CD14-positive monocyte (primary cell): ENCODE data around the gene SPOP. TPM values are rescaled to one million over a fixed set of nuclear protein-coding genes. Genes with fewer than 3 reads are reported as not detected.
A peak's percentile ranks its signal among the peaks of the same experiment; 100 is the strongest.

ENCODE experiments used
- DNase-seq, 3 donors: peaks; one replicate each; pipeline ENCODE4 v3.0.0-alpha.2; 2011 to 2022
- H2AFZ ChIP-seq: 2 replicates; pipeline ENCODE4 v1.6.0; 2012; ENCODE audit warnings: mild to moderate bottlenecking, low read depth, low read length, inconsistent platforms; ENCODE audit not compliant: insufficient read depth, poor library complexity, severe bottlenecking
- H3K27ac ChIP-seq, 2 donors: 1 replicate in 1 of 2; 2 replicates in 1 of 2; pipeline ENCODE4 v1.5.1; 2012 to 2013; ENCODE audit warnings: low read length in 2 of 2, control low read depth in 1 of 2, inconsistent platforms in 1 of 2, low read depth in 1 of 2, mild to moderate bottlenecking in 1 of 2
- H3K27me3 ChIP-seq, 2 donors: one replicate each; pipeline versions ENCODE4 v1.6.0 to v1.6.1; 2011 to 2013; ENCODE audit warnings: low read length in 2 of 2; ENCODE audit not compliant: control insufficient read depth in 2 of 2, insufficient read depth in 2 of 2
- H3K36me3 ChIP-seq, 2 donors: replicated peaks in 1 of 2; 1 replicate in 1 of 2; 2 replicates in 1 of 2; pipeline versions ENCODE4 v1.5.1 to v1.6.1; 2012 to 2013; ENCODE audit warnings: low read length in 2 of 2, control low read depth in 1 of 2, inconsistent platforms in 1 of 2, mild to moderate bottlenecking in 1 of 2; ENCODE audit not compliant: insufficient read depth in 2 of 2, control insufficient read depth in 1 of 2
- H3K4me1 ChIP-seq, 2 donors: 1 replicate in 1 of 2; 2 replicates in 1 of 2; pipeline versions ENCODE4 v1.5.1 to v1.6.1; 2012 to 2013; ENCODE audit warnings: low read length in 2 of 2, control low read depth in 1 of 2, inconsistent platforms in 1 of 2, mild to moderate bottlenecking in 1 of 2, moderate library complexity in 1 of 2; ENCODE audit not compliant: insufficient read depth in 2 of 2, control insufficient read depth in 1 of 2
- H3K4me2 ChIP-seq: replicated peaks from 2 replicates; pipeline ENCODE3; 2012; ENCODE audit warnings: low read length, moderate library complexity, mild to moderate bottlenecking; ENCODE audit not compliant: poor library complexity, severe bottlenecking; ENCODE audit errors: extremely low read depth
- H3K4me3 ChIP-seq, 3 experiments: fragments of 200-600 bp in 1 of 3; sonication (generic) in 1 of 3; replicated peaks in 1 of 3; 1 replicate in 2 of 3; 2 replicates in 1 of 3; pipeline ENCODE4 v1.5.1; 2011 to 2013; ENCODE audit warnings: low read length in 3 of 3, mild to moderate bottlenecking in 3 of 3, control low read depth in 2 of 3, low read depth in 2 of 3, inconsistent platforms in 1 of 3, moderate library complexity in 1 of 3
- H3K79me2 ChIP-seq: 2 replicates; pipeline ENCODE4 v1.6.0; 2012; ENCODE audit warnings: mild to moderate bottlenecking, control low read depth, inconsistent platforms, low read length, moderate library complexity; ENCODE audit not compliant: insufficient read depth
- H3K9ac ChIP-seq: 2 replicates; pipeline ENCODE4 v1.6.0; 2017; ENCODE audit warnings: low read length, mild to moderate bottlenecking; ENCODE audit not compliant: insufficient read depth, poor library complexity, severe bottlenecking
- H3K9me3 ChIP-seq, 2 donors: replicated peaks in 1 of 2; 1 replicate in 1 of 2; 2 replicates in 1 of 2; pipeline versions ENCODE4 v1.5.1 to v1.6.1; 2012 to 2013; ENCODE audit warnings: low read length in 2 of 2, control low read depth in 1 of 2; ENCODE audit not compliant: control insufficient read depth in 1 of 2, insufficient read depth in 1 of 2
- H4K20me1 ChIP-seq: 2 replicates; pipeline ENCODE4 v1.6.0; 2012; ENCODE audit warnings: mild to moderate bottlenecking, low read length, control low read depth, moderate library complexity; ENCODE audit not compliant: insufficient read depth
- H3K27ac Mint-ChIP-seq, 7 donors: one replicate each; pipeline ENCODE4 v1.8.0; 2020; ENCODE audit warnings: mild to moderate bottlenecking in 7 of 7, mixed read lengths in 7 of 7, moderate library complexity in 6 of 7, inconsistent platforms in 2 of 7
- H3K27me3 Mint-ChIP-seq, 3 donors: one replicate each; pipeline ENCODE4 v1.8.0; 2021 to 2022; ENCODE audit warnings: low read depth in 3 of 3, mild to moderate bottlenecking in 3 of 3, mixed read lengths in 3 of 3, moderate library complexity in 3 of 3, inconsistent platforms in 1 of 3
- H3K36me3 Mint-ChIP-seq, 2 donors: one replicate each; pipeline ENCODE4 v1.8.0; 2020; ENCODE audit warnings: mixed read lengths in 2 of 2, inconsistent platforms in 1 of 2, mild to moderate bottlenecking in 1 of 2
- H3K4me1 Mint-ChIP-seq: one replicate; pipeline ENCODE4 v1.8.0; 2020; ENCODE audit warnings: mild to moderate bottlenecking, mixed read lengths
- H3K4me3 Mint-ChIP-seq, 2 donors: one replicate each; pipeline ENCODE4 v1.8.0; 2020; ENCODE audit warnings: mild to moderate bottlenecking in 2 of 2, mixed read lengths in 2 of 2, moderate library complexity in 1 of 2
- H3K9me3 Mint-ChIP-seq, 7 donors: one replicate each; pipeline ENCODE4 v1.8.0; 2020 to 2022; ENCODE audit warnings: mixed read lengths in 7 of 7, mild to moderate bottlenecking in 6 of 7, moderate library complexity in 6 of 7, inconsistent platforms in 2 of 7
- WGBS: methylation state at CpG from one replicate; pipeline ENCODE4 v1.1.5; 2013; ENCODE audit warnings: missing lambda C conversion rate; ENCODE audit not compliant: insufficient coverage; 5-methylcytosine and 5-hydroxymethylcytosine counted together
- intact Hi-C, 2 donors: fragments of 100-400 bp; cut with micrococcal nuclease; formaldehyde crosslinking; loops; one replicate each; pipeline versions ENCODE4 v1.15.0 to v1.15.1; 2023
- polyA plus RNA-seq, 3 donors: library from polyadenylated mRNA; depleted of rRNA in 1 of 3; unstranded in 2 of 3; stranded (reverse) in 1 of 3; fragments of 300-500 nt in 2 of 3; fragments of >200 nt in 1 of 3; fragmentation: Illumina TruSeq in 2 of 3; gene quantifications; 1 replicate in 2 of 3; 2 replicates in 1 of 3; pipeline ENCODE4 v1.2.3, GENCODE V29; 2012 to 2021
- TF ChIP-seq, protein P1 (sequence below): fragments of 200-600 bp; IDR thresholded peaks from one replicate; pipeline ENCODE4 v1.8.0; 2022; ENCODE audit warnings: antibody characterized with exemption, mild to moderate bottlenecking

The SPOP gene
- polyA plus RNA-seq, 3 donors: 41.3 to 65.5 (median 63.2) TPM

DNA sequence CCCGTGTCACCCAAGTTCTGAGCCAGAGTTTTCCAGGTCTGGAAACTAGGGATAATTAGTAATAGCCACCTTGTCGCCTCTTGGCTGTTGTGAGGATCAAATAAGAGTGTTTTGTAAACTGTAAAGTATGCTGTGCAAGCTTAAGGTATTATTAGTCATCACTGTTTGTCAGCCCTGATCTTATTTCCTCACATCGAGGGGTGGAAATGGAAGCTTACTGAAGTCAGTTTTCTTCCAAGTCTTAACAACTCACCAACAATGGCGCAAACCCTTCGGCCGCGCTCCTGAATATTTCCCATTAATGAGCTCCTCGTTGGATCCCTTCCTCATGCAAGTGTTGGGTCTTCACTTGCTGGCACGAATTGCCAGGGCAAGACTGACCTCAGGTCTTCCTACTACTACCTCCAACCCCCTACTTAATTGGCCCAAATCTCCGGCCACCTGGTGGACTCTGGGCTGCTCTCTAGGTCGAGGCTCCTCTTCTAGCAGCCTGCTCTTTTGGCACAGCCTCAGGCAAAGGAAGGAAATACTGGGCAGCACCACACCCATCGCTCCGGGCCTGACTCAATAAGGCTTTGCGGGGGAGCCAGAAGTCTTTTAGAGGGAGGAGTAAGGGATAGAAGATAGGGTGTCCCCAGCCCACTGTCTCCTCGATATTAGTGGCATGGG, 30.8 kb upstream of the SPOP start:
- Mint-ChIP-seq H3K9me3 (no peaks in the 10 kb centered on the region), H3K36me3 (peaks cover 53 to 64% of the 10 kb centered on the region in 2 donors), H3K4me1 (peaks cover 29% of the 10 kb centered on the region), H3K4me3 (peak overlapping the region; percentile 80 to 90), H3K27ac (peak overlapping the region; percentile 96 to 99 (median 99)), H3K27me3 (no peaks in the 10 kb centered on the region)
- Histone ChIP-seq H3K9me3 (no peaks in the 10 kb centered on the region), H3K9ac (peak overlapping the region; percentile 98), H3K27ac (peak overlapping the region; percentile 65 to 99), H3K27me3 (no peaks in the 10 kb centered on the region), H3K4me1 (peaks cover 23 to 30% of the 10 kb centered on the region in 2 donors), H3K4me2 (peak overlapping the region; percentile 71), H3K4me3 (peak overlapping the region in 1 of 3 experiments; percentile 96), H3K79me2 (peaks cover 22% of the 10 kb centered on the region), H2AFZ (peak overlapping the region; percentile 74), H3K36me3 (peaks cover 41 to 65% of the 10 kb centered on the region in 2 donors), H4K20me1 (no peaks in the 10 kb centered on the region)
- intact Hi-C loops: loop anchor here (2.0 to 5.0 kb wide), 3 partner anchors 34 to 80 kb away; partner anchors contain the start of gene KAT7 (in 2 of the 2)
- 54% methylated on average over 9 of the region's 15 CpGs for WGBS
- TF ChIP-seq, protein P1, sequence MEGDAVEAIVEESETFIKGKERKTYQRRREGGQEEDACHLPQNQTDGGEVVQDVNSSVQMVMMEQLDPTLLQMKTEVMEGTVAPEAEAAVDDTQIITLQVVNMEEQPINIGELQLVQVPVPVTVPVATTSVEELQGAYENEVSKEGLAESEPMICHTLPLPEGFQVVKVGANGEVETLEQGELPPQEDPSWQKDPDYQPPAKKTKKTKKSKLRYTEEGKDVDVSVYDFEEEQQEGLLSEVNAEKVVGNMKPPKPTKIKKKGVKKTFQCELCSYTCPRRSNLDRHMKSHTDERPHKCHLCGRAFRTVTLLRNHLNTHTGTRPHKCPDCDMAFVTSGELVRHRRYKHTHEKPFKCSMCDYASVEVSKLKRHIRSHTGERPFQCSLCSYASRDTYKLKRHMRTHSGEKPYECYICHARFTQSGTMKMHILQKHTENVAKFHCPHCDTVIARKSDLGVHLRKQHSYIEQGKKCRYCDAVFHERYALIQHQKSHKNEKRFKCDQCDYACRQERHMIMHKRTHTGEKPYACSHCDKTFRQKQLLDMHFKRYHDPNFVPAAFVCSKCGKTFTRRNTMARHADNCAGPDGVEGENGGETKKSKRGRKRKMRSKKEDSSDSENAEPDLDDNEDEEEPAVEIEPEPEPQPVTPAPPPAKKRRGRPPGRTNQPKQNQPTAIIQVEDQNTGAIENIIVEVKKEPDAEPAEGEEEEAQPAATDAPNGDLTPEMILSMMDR: peak; percentile 24
- peak in 2 of 3 donors; percentile 30 to 58 for DNase-seq

DNA sequence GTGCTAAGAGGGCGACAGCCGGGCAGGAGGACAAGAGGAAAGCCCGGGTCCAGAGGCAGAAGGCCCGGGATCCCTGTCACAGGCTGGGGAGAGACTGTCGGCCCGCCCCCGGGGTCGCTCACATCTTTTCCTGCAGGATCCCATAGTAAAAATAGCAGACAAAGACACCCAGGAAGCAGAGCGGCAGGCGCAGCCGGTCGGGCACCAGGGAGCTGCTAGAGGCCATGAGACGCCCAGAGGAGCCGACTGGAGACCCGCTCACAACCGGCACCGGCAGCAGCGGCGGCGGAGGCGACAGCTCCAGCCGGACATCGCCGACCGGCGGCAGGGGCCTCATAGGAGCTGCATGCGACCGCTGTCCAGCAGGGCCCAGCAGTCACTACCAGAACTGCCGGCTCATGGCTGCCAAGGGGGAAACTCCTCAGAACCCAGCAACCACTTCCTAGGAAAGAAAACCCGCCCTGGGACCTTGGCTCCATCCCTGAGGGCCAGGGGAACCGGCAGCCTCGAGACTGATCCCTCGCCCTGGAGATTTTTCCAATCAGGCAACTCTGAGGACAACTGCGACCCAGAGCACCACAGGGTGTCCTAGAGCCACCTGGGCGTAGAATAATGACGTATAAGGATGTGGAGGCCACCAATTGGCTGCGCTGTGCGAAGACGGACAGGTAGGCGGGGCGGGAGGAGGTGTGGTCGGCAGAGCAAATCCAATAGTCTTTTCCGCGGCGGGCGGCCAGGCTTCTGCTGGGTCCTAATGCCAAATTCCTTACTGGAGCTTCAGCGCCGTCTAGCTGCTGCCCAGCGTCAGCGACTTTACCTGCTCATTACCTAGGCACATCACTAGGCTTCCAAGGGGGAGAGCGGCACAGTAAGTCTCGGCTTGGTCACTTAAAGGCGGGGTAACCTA, 30.0 kb upstream of the SPOP start, which contains the start of gene SLC35B1:
Gene SLC35B1, minus strand, starts transcription at position 357 of the 907 bp plus-strand sequence. Its CDS starts 131 bp downstream, at position 226.
- WGBS: 3% methylated on average over 46 of the region's 53 CpGs
- Mint-ChIP-seq H3K4me3 (peak within 1 kb of the TSS; percentile 90 to 93), H3K36me3 (peaks cover 57 to 66% of the 10 kb centered on the region in 2 donors), H3K9me3 (no peaks in the 10 kb centered on the region), H3K27me3 (no peaks in the 10 kb centered on the region), H3K4me1 (peaks cover 29% of the 10 kb centered on the region), H3K27ac (peak within 1 kb of the TSS; percentile 96 to 99 (median 99))
- H4K20me1 ChIP-seq: no peaks in the 10 kb centered on the region
- intact Hi-C loops: loop anchor here (2.0 to 5.0 kb wide), 3 partner anchors 34 to 81 kb away; partner anchors contain the start of gene KAT7 (in 2 of the 2)
- TF ChIP-seq, protein P1: peak; percentile 70
- H3K4me3 ChIP-seq: peak within 1 kb of the TSS; percentile 78 to 96 (median 94)
- H3K79me2 ChIP-seq: peaks cover 22% of the 10 kb centered on the region
- peak within 1 kb of the TSS; percentile 65 to 99 for H3K27ac ChIP-seq
- no peaks in the 10 kb centered on the region for H3K27me3 ChIP-seq
- no peaks in the 10 kb centered on the region for H3K9me3 ChIP-seq
- peak within 1 kb of the TSS; percentile 98 for H3K9ac ChIP-seq
- DNase-seq: peak; percentile 97 to 98 (median 98)
- H3K4me2 ChIP-seq: peak within 1 kb of the TSS; percentile 93
- H3K36me3 ChIP-seq: peaks cover 45 to 65% of the 10 kb centered on the region in 2 donors
- peaks cover 23 to 30% of the 10 kb centered on the region in 2 donors for H3K4me1 ChIP-seq
- H2AFZ ChIP-seq: peak within 1 kb of the TSS; percentile 92
